HG02970 (cell line): Measurements from ENCODE around the gene IL2RA.
A peak's percentile ranks its signal among the peaks of the same experiment; 100 is the strongest.

Experiments used
- ATAC-seq: cut with Tn5 transposase; IDR thresholded peaks from one replicate; pipeline ENCODE4 v1.9.1; 2021; ENCODE audit warnings: mild to moderate bottlenecking, moderate library complexity, moderate number of reproducible peaks; ENCODE audit not compliant: unreplicated experiment, low FRiP score

The IL2RA gene

DNA sequence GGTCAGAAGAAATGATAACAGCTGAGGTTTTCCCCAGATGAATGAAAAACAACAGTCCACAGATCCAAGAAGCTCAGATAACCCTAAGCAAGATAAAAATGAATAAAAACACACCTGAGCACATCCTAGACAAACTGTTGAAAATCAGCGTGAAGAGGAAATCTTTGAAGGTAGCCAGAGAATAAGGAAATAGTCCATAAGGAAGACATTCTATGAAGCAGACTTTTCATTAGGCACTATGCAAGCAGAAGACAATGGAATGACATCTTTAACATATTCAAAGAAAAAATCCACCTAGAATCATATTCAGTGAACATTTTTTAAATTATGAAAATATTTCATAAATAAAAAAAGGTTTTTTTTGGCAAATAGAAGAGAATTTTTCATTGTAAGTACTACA is 69.8 kb downstream of the IL2RA start:
- ATAC-seq: no peak

DNA sequence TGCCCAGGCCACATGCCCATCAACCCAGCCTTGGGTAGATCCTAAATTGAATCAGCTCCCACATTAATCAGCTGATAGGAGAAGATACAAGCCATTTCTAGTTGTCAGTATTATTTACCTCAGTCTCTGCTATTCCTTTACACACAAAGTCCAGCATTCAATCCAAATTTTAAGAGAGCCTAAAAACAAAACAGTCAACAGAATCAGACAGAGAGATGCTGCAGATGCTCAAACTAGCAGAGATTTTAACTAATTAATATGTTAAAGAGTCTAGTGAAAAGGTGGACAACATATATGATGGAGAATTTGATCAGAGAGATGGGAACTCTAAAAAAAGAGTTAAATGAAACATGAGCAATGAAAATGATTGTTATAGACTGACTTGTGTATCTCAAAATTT is 70.5 kb downstream of the IL2RA start:
- no peak for ATAC-seq

DNA sequence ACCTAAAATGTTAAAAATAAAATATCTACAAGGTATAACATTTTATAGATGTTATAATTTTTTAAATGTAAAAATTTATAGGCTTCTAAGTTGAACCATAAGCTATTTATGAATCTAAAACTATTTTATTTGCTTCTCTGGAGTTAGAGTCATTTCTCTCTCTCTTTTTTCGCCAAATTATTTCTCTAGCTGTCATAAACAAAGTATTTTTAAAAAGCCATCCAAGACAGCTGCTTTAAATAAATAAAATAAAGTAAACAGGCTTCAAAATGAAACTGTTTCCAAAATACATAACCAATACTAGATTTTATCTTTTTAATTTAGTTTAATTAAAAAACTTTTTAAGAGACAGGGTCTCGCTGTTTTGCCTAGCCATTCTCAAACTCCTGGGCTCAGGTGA is 72.4 kb downstream of the IL2RA start:
- no peak for ATAC-seq

DNA sequence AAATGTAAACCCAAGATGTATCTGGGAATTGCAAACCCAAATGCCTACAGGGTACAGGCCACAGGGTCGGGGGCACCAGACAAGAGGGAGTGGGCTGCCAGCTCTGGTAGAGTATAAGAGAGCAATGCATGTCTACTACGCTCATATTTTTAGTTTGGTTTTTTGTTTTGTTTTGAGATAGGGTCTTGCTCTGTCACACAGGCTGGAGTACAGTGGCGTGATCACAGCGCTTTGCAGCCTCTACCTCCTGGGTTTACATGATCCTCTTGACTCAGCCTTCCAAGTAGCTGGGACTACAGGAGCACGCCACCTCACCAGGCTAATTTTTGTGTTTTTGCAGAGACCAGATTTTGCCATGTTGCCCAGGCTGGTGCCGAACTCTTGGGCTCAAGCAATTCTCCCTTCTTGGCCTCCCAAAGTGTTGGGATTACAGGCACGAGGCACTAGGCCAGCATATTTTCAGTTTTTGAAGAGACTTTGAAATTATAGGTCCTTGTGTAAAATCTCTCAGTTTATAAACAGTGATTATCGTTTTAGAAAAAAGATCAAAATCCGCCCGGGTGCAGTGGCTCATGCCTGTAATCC is 73.7 kb downstream of the IL2RA start:
- no peak for ATAC-seq

DNA sequence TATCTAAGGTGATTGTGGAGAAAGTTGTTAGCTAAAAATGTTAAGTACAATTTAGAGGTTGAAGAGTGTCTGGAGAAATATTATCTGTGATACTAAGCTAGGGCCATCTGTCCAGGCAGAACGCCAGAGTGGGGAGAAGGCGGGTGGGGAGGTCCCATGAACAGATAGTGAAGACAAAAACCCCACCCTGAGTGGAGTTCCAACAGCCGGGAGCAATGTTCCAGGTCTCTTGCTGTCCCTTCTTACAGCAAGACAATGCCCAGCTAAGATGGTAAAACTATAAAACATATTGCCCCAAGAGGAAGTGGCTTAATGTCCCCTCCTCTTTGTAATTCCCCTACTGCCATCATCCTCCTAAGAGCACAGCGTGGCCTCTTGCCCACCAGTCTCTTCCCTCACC is 74.4 kb downstream of the IL2RA start:
- ATAC-seq: no peak

DNA sequence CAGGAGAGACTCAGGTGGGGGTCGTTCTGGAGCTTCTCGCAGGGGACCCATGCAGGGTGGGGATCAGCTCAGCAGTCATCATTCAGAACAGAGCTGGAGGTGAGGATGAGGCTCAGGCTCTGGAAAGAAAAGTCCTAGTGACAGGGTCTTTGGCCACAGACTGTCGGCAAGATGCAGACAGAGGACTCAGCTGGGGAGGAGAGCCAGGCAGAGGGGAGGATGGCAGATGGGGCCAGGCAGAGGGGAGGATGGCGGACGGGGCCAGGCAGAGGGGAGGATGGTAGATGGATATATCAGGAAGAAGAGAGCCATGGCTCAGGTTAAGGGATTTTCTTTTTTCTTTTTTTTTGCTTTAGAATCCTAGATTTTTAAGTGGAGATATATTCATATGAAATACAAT is 77.1 kb downstream of the IL2RA start:
- no peak for ATAC-seq

DNA sequence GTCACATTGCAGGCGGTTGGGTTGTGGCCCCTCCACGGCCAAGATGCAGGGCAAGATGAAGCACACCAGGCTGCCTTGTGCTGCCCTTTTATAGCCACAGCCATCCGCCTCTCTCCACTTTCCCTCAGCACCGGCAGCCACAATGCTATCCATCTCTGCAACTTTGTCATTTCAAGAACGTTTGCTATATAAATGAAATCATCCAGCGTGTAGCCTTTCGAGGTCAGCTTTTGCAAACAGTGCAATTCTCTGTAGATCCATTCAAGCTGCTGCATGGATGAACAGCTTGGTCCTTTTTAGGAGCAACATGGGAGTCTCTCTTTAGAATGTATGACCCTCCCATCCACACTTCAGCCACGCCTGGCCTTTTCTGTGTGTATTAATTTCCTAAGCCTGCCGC is 78.4 kb downstream of the IL2RA start:
- no peak for ATAC-seq

DNA sequence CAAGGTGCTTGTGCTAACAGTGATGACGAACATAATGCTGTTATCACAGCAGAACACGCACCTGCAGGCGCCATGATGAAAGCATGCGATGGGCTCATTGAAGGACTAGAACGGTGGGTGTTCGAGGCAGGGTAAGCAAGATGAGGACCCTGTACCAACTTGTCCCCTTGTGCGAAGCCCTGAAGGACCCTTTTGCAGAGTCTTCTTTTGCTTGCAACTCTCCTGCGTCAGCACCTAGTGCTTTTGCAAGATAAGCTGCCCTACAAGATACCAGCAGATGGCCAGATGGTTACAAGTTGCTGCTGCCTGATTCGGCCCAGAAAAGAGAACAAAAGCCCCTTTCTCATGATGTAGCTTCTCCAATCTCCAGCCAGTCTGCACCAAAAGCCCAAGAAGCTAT is 80.6 kb downstream of the IL2RA start:
- ATAC-seq: no peak

DNA sequence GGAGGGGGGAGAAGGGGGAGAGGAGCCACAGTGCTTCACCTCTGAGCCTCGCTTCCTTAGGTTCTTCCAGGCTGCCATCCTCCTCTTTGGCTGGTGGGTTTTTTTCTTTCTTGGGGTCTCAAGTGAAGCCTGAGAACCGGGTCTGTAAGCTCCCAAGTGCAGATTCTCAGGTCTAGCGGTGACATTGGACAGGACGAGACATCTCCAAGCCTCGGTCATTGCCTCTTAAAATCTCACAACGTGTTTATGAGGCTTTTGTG is 84.0 kb downstream of the IL2RA start:
- no peak for ATAC-seq

DNA sequence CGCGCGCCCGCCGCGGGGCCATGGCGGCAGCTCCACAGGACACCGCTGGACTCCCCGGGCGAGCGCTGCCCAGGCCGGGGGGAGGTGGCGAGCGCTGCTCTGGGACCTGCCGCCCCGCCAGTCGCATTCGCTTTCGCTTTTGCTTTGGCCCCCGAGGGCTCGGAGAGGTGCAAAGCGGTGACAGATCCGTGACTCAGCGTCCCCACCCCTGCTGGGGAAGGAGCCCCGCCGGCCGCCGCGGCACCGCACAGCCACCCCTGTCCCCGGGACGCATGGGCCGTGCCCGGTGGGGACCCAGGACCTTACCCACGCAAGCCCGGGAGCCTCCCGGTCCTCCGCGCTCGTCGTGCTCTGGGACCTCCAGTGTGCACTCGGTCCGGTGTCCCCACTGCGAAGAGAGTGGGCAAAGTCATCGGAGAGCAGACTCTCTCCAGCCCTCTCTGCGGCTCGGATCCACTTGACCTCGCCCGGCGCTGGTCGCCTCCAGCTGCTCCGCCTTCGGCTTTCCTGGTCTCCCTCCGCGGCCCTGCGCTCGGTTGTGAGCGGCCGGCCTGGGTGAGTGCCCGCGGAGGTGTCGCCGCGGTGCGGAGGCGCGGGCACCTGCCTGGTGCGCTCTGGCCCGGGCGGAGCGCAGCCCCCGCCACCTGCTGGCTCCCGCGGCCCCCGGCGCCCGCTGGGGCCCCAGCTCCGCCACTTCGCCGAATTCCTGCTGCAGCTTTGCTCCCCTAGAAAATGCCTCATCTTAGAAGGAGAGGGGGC is 84.5 kb downstream of the IL2RA start, which contains the start of gene IL15RA:
Gene IL15RA (minus strand): TSS at position 73 of the 759 bp plus-strand sequence. CDS start 51 bp downstream, at position 22.
- ATAC-seq: peak; percentile 61

DNA sequence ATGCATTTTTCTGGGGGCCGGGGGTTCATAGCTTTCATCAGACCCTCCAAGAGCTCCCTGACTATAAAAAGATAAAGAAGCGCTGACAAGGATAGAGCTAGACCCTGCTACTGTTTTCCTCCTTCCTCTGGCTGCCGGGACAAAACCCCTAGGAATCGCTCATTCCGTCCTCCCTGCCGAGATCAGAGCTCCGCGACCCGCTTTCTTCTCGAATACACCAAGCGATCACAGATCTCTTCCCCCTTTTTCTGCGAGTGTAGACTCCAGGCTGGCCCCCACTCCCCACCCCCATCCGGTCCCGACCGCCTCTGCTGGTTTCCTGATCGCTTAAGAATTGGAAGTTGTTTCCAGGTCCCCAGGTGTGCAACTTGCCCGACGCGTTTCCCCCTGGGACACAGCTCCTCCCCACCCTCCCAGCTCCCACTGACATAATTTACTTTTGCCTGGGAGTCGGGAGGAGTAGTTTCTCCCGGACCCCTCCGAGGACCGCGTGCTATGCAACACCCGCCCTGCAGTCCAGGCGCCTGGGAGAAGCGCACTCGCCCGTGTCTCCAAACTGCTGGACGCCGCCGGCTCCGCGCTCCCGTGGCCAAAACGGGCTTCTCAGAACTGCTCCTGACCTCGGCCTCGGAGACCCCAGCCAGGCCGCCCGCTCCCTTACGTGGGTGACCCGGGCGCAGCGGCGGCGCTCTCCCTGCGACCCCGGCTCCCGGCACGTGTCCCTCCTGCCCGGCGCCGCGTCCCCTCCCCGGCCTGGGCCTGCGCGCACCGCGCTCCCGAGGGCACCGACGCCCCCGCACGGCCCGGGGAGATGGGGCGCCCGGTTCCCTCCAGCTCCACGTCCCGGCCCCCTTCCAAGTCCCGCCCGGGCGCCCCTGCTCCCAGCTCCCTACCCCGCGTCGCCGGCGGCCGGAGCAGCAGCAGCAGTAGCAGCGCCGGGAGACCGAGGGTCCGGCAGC is 85.4 kb downstream of the IL2RA start:
- ATAC-seq: peak; percentile 12

DNA sequence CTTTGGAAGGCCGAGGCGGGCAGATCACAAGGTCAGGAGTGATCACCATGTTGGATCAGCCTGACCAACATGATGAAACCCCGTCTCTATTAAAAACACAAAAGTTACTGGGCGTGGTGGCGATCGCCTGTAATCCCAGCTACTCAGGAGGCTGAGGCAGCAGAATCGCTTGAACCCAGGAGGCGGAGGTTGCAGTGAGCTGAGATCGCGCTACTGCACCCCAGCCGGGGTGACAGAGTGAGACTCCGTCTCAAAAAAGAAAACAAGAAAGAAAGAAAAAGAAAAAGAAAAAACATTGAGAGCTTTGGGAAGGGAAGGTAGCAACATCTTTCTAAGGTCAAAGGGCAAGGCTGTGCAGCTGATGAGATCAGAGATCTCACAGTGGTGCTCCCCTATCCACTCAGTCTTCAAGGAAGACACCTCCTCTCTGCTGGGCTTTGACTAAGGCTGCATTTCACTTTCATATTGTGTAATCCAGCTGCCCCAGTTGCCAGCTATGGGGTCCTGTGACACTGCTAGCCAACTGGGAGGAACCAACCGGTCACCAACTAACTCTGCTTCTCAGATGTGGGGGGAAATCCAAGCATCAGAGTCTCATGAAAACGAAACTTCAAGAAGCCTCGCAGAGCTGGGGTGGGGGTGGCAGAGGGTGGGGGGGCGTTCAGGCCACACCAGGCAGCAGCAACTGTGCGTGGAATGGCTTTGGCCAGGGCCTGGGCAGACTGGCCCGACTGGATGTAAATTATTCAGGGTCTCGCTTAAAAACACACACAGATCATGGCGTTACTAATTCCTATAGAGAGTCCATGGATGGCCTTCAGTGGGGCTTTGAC is 86.3 kb downstream of the IL2RA start:
- peak; percentile 56 for ATAC-seq

DNA sequence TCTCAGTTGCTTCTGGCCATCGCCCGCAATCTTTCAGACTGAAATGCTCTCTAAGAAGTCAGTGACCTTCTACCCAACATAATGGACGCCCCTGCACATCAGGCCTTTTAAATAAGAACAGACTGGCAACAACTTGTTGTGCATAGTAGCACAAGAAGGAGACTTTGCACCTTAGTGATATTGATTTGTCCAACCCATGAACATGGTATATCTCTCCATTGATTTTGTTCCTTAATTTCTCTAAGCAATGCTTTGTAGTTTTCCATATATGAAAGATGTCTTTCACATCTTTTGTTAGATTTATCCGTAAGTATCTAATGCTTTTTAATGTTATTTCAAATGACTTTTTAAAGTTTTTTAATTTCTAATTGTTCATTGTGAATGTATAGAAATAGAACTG is 89.1 kb downstream of the IL2RA start:
- ATAC-seq: no peak

DNA sequence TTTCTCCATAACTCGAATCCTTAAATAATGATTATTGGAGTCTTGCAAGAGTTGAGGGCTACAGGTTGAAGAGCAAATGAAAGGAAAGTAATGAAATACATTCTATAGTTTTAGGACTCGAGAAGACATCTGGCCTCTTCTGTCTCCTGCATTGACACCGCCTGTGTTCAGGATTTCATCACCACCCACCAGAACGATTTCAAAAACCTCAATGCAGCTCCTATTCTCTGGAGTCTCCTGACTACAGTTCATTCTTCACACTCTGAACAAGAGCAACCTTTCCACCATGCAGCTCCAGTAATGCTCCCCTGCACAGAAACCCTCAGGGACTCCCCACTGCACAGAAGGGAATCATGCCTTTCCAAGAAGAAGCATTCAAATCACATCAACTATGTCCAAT is 90.3 kb downstream of the IL2RA start:
- ATAC-seq: no peak

DNA sequence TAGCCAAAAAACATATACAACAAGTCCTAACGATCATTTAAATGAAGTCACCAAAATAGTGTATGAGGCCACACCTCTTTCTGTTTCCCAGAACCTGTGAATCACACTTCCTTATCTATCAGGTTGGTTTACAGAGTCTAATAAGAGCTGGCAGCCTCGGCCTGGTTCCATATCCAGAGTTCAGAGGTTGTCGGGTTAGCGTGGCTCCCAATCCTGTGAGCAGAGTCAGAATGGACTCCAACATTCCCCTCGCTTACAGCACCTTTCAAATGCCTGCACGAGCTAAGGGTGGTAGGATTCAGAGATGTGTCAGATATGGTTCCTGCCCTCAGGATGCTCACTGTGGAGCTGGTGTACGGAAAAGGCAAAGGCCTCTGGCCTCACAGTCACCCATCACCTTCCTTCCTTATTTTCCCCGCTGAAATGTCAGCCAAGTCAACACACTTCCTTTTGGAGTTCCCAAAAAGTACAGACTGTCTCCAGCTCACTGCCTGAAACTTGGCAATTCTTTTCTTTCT is 90.8 kb downstream of the IL2RA start:
- no peak for ATAC-seq

DNA sequence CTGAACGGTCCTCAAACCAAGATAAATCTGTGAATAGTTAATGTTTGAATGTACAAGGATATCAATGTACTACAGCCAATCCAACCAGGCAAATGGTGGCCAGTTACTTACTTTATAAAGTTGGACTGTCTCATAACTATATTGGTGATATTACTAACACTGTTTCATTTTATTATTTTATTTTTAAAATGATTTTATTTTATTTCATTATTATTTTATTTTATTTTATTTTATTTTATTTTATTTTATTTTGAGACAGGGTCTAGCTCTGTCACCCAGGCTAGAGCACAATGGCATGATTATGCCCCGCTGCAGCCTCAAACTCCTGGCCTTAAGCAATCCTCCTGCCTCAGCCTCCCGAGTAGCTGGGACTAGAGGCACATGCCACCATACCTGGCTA is 91.6 kb downstream of the IL2RA start:
- ATAC-seq: no peak

DNA sequence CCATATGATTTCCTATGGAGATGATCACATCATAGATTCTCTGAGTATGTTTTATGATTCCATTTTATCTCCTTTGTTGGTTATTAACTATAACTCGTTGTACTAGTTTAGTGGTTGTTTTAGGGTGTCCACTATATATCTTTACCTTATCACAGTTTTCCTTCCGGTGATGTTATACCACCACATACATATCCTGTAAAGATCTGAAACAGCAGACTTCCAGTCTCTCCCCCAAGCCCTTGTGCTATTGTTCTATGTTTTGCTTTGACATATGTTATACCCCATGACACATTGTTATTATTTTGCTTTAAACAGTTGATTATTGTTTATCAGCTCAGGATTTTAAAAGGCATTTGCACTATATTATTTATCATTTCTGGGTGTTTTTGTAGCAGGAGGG is 92.1 kb downstream of the IL2RA start:
- no peak for ATAC-seq

DNA sequence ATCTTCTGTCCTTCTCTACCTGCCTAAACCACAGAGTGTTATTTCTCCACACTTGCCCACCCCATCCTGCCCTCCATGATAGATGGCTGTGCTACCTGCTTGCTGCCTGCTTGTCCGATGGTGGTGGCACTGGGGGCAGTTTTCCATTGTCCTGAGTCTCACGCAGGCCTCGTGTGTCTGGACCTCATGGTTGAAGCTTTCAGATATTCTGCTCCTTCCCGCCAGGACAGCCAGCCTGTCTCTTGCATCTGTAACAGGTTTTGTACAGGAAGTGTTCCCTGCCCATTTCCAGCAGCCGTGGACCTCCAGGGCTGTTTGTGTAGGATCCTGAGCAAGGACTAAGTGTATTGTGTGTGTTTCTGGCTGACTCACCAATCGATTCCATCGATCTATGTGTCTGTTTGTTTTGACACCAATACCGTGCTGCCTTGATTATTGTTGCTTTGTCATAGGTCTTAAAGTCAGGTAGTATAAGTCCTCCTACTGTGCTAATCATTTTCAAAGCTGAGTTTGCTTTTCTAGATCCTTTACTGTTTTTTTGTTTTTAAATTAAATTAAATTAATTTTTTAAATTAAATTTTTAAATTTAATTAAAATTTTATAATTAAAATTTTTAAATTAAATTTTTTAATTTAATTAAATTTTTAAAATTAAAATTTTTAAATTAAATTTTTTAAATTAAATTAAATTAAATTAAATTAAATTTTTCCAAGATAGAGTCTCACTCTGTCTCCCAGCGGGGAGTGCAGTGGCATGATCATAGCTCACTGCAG is 93.3 kb downstream of the IL2RA start:
- no peak for ATAC-seq

DNA sequence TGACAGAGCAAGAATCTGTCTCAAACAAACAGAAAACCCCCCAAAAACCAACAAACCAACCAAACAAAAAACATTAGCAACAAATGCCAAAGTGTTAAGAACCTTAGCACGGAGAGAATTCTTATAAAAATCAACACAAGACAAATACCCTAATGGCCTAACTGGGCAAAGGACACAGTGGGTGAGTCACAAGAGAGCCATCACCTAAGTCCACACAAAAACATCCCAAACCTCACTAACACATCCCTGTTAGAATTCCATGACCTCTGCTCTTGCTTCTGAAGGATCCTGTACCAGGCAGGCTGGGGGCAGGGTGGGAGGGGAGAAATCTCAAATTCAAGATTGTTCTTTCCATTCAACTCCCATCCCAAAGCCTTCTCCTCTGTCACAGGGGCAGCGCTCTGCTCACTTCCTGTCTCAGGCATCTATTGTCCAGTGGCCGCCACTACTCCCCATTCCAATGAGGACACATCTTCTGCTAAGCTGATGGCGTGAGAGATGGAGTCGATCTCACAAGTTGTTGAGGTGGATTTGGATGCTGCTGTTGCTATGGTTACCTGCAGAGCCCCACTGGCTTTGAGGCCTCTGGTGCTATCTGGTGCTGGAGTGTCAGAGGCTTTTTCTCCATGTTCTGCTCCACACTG is 94.0 kb downstream of the IL2RA start:
- no peak for ATAC-seq
